ENCODE data around the gene TXNIP. TPM values are rescaled to one million over a fixed set of nuclear protein-coding genes. Genes with fewer than 3 reads are reported as not detected.

The TXNIP gene
- total RNA-seq, 1 donor from 2014 or later = 692 TPM

DNA sequence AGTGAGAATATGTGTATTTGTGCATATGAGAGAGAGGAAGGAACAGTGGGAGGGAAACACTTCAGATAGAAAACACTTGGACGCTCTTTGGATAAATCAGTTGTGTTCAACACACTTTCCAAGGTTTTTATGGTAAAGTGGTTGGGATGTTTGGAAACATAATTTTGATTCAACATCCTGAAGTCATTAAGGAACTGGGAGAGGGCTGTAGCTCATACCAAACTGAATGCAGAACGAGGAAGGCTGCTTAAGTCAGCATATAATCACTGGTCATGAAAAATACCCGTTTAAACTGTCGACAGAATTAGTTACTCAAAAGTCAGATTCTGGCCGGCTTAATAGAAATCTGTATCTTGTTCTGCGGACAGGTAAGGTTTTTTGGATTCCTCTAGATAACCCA is 53.5 kb downstream of the TXNIP start:
- no peak for DNase-seq (ENCODE audit: low spot score)

Other genes with a start within 250 kb of the TXNIP start
- gene RNF115, start 172.5 kb downstream of the TXNIP start, total RNA-seq = 15.1 TPM
- 26.6 TPM for gene POLR3C, start 172.4 kb downstream of the TXNIP start, total RNA-seq
- 2.9 TPM for gene NUDT17, start 150.9 kb downstream of the TXNIP start, total RNA-seq
- gene PIAS3, start 137.5 kb downstream of the TXNIP start, total RNA-seq = 23.3 TPM
- 4.3 TPM for gene ANKRD35, start 110.7 kb downstream of the TXNIP start, total RNA-seq
- gene ITGA10, start 86.5 kb downstream of the TXNIP start, total RNA-seq = 1.3 TPM
- 13.9 TPM for gene PEX11B, start 77.9 kb downstream of the TXNIP start, total RNA-seq
- 110 TPM for gene RBM8A, start 69.1 kb downstream of the TXNIP start, total RNA-seq
- 26.6 TPM for gene LIX1L, start 38.6 kb downstream of the TXNIP start, total RNA-seq
- 0.74 TPM for gene ANKRD34A, start 32.0 kb downstream of the TXNIP start, total RNA-seq
- 30.7 TPM for gene POLR3GL, start 31.9 kb downstream of the TXNIP start, total RNA-seq
- gene HJV, start 25.2 kb upstream of the TXNIP start, total RNA-seq = not detected
- 3.4 TPM for gene NBPF10, start 148.2 kb upstream of the TXNIP start, total RNA-seq
- gene NOTCH2NLA, start 232.4 kb upstream of the TXNIP start, total RNA-seq = 41.2 TPM